A673 (cell line): ENCODE data around the gene ACTMAP. TPM values are rescaled to one million over a fixed set of nuclear protein-coding genes. Genes with fewer than 3 reads are reported as not detected.

ENCODE experiments used
- BruUV-seq: library from RNA; stranded (reverse); fragments of 400-500 nt; replicated peaks from 2 replicates; lab custom pipeline; 2021; lab: Mats Ljungman, UMichigan
- CTCF ChIA-PET: fragments of 300-600 bp; sonication (Branson Sonifier 250); formaldehyde crosslinking; loops from one replicate; lab custom pipeline; 2022; ENCODE audit warnings: antibody characterized with exemption; lab: Charles Lee
- POLR2A ChIA-PET: fragments of 300-600 bp; sonication (Branson Sonifier 250); formaldehyde crosslinking; loops from one replicate; lab custom pipeline; 2022; ENCODE audit warnings: antibody characterized with exemption; ENCODE audit not compliant: low non-redundant PET; lab: Charles Lee
- DNase-seq: peaks from one replicate; pipeline ENCODE4 v3.0.0-alpha.2; 2015; ENCODE audit warnings: low spot score
- H3K27ac ChIP-seq: fragments of 200-600 bp; sonication (generic); 2 replicates; pipeline ENCODE4 v1.5.1; 2016; ENCODE audit warnings: mixed run types, low read depth, mild to moderate bottlenecking, mixed read lengths, antibody characterized with exemption, low read length; ENCODE audit not compliant: poor library complexity, severe bottlenecking
- H3K27me3 ChIP-seq: fragments of 200-600 bp; sonication (generic); replicated peaks from 2 replicates; pipeline ENCODE4 v1.6.1; 2017; ENCODE audit warnings: mixed run types, low read depth, mild to moderate bottlenecking, mixed read lengths, antibody characterized with exemption, low read length; ENCODE audit not compliant: insufficient read depth, poor library complexity
- H3K36me3 ChIP-seq: fragments of 200-600 bp; sonication (generic); 2 replicates; pipeline ENCODE4 v1.6.1; 2016; ENCODE audit warnings: mixed run types, mild to moderate bottlenecking, mixed read lengths, antibody characterized with exemption, low read length; ENCODE audit not compliant: insufficient read depth, poor library complexity, severe bottlenecking
- H3K4me1 ChIP-seq: fragments of 200-600 bp; sonication (generic); 2 replicates; pipeline ENCODE4 v1.6.1; 2017; ENCODE audit warnings: mixed run types, mild to moderate bottlenecking, mixed read lengths, antibody characterized with exemption, low read length; ENCODE audit not compliant: insufficient read depth, poor library complexity, severe bottlenecking
- H3K4me3 ChIP-seq: fragments of 200-600 bp; sonication (generic); 2 replicates; pipeline ENCODE4 v1.5.1; 2016; ENCODE audit warnings: low read depth, mixed run types, mild to moderate bottlenecking, mixed read lengths, low read length; ENCODE audit not compliant: poor library complexity, severe bottlenecking
- H3K9me3 ChIP-seq: fragments of 200-600 bp; sonication (generic); 2 replicates; pipeline ENCODE4 v1.6.1; 2016; ENCODE audit warnings: mixed run types, low read depth, mild to moderate bottlenecking, mixed read lengths, antibody characterized with exemption, low read length; ENCODE audit not compliant: poor library complexity, severe bottlenecking
- CTCF ChIP-seq: fragments of 300-800, 200-600 bp; sonication (generic); conservative IDR thresholded peaks from 2 replicates; pipeline ENCODE4 v1.5.1; 2017; ENCODE audit warnings: low read depth, mild to moderate bottlenecking, antibody characterized with exemption, low read length, moderate library complexity, mixed read lengths
- EZH2 ChIP-seq: fragments of 200-600 bp; sonication (generic); IDR thresholded peaks from 2 replicates; pipeline ENCODE4 v1.6.1; 2017; ENCODE audit warnings: borderline replicate concordance, low read depth, mild to moderate bottlenecking, mixed read lengths, antibody characterized with exemption, low read length; ENCODE audit not compliant: poor library complexity, severe bottlenecking
- intact Hi-C: fragments of 100-400 bp; cut with micrococcal nuclease; formaldehyde crosslinking; loops from one replicate; pipeline ENCODE4 v1.10.0; 2022; ENCODE audit not compliant: unreplicated experiment
- total RNA-seq: library from RNA; stranded (reverse); gene quantifications from 2 replicates; pipeline ENCODE4 v1.2.3, GENCODE V29; 2021

The ACTMAP gene
- total RNA-seq, 1 experiment from 2014 or later, result 17.1 TPM

- intact Hi-C loops, result no loop called here
- Histone ChIP-seq H3K36me3 (peaks cover 9% of the 10 kb centered on the region), H3K9me3 (no peaks in the 10 kb centered on the region), H3K4me1 (no peaks in the 10 kb centered on the region), H3K27ac (no peak overlapping the region), H3K27me3 (no peaks in the 10 kb centered on the region), H3K4me3 (no peak overlapping the region)
- no peak for TF ChIP-seq CTCF
- no peak for TF ChIP-seq EZH2
- ChIA-PET POLR2A (no interaction called here), CTCF (no interaction called here)
- BruUV-seq, result no TSS peak
- no peak for DNase-seq
Measured at GRCh38 chr19:40737102-40737644, 13.1 kb downstream of the ACTMAP start.

GRCh38 chr19:40736661-40737060 is 13.6 kb downstream of the ACTMAP start:
- ChIA-PET POLR2A (no interaction called here), CTCF (no interaction called here)
- intact Hi-C loops, result no loop called here
- Histone ChIP-seq H3K9me3 (no peaks in the 10 kb centered on the region), H3K4me3 (no peak overlapping the region), H3K27me3 (no peaks in the 10 kb centered on the region), H3K36me3 (peaks cover 9% of the 10 kb centered on the region), H3K27ac (no peak overlapping the region), H3K4me1 (no peaks in the 10 kb centered on the region)
- BruUV-seq, result no TSS peak
- TF ChIP-seq CTCF, result no peak
- no peak for TF ChIP-seq EZH2
- no peak for DNase-seq

- POLR2A ChIA-PET, result no interaction called here
- no peak for DNase-seq
- CTCF ChIA-PET, result no interaction called here
- H3K27ac ChIP-seq, result no peak overlapping the region
- H3K4me1 ChIP-seq, result no peaks in the 10 kb centered on the region
- peaks cover 15% of the 10 kb centered on the region for H3K36me3 ChIP-seq
- TF ChIP-seq EZH2 (no peak), CTCF (no peak)
- H3K4me3 ChIP-seq, result no peak overlapping the region
- BruUV-seq, result no TSS peak
- no peaks in the 10 kb centered on the region for H3K9me3 ChIP-seq
- no peaks in the 10 kb centered on the region for H3K27me3 ChIP-seq
- intact Hi-C loops, result no loop called here
Measured at GRCh38 chr19:40735013-40735771, 15.1 kb downstream of the ACTMAP start.
